Fibroblast of lung (primary cell): ENCODE results near the gene NINJ2. TPM values are rescaled to one million over a fixed set of nuclear protein-coding genes. Genes with fewer than 3 reads are reported as not detected.

Experiments
- DNase-seq, 2 donors: peaks; one replicate each; pipeline versions ENCODE4 v3.0.0 to v3.0.0-alpha.2; 2010; ENCODE audit warnings: low read depth in 2 of 2
- H2AFZ ChIP-seq: 2 replicates; pipeline ENCODE4 v1.5.1; 2012; ENCODE audit warnings: low read length, control low read depth, inconsistent platforms
- H3K27ac ChIP-seq: 2 replicates; pipeline ENCODE4 v1.5.1; 2011; ENCODE audit warnings: low read length, control low read depth; ENCODE audit not compliant: insufficient read depth
- H3K27me3 ChIP-seq: 2 replicates; pipeline ENCODE4 v1.5.1; 2011; ENCODE audit warnings: mild to moderate bottlenecking, low read length; ENCODE audit not compliant: control insufficient read depth, insufficient read depth
- H3K36me3 ChIP-seq: 2 replicates; pipeline ENCODE4 v1.5.1; 2011; ENCODE audit warnings: low read length; ENCODE audit not compliant: control insufficient read depth, insufficient read depth
- H3K4me1 ChIP-seq: 2 replicates; pipeline ENCODE4 v1.5.1; 2011; ENCODE audit warnings: low read length; ENCODE audit not compliant: control insufficient read depth, insufficient read depth; ENCODE audit errors: extremely low read depth
- H3K4me2 ChIP-seq: 2 replicates; pipeline ENCODE4 v1.5.1; 2011; ENCODE audit warnings: low read length, control low read depth; ENCODE audit not compliant: insufficient read depth; ENCODE audit errors: extremely low read depth
- H3K4me3 ChIP-seq, 4 experiments: fragments of 200-600 bp in 1 of 4; sonication (generic) in 1 of 4; replicated peaks in 1 of 4; 2 replicates each; pipeline ENCODE4 v1.5.1; 2011 to 2016; ENCODE audit warnings: low read length in 4 of 4, low read depth in 3 of 4, mild to moderate bottlenecking in 3 of 4, control low read depth in 2 of 4, inconsistent platforms in 1 of 4, mixed read lengths in 1 of 4; ENCODE audit not compliant: insufficient read depth in 1 of 4; ENCODE audit errors: control extremely low read depth in 1 of 4
- H3K79me2 ChIP-seq: 2 replicates; pipeline ENCODE4 v1.5.1; 2012; ENCODE audit warnings: mild to moderate bottlenecking, low read length, inconsistent platforms; ENCODE audit not compliant: control insufficient read depth, insufficient read depth
- H3K9ac ChIP-seq: 2 replicates; pipeline ENCODE4 v1.5.1; 2011; ENCODE audit warnings: mild to moderate bottlenecking, low read length, control low read depth; ENCODE audit not compliant: insufficient read depth
- H3K9me3 ChIP-seq: 2 replicates; pipeline ENCODE4 v1.5.1; 2012; ENCODE audit warnings: low read depth, low read length; ENCODE audit not compliant: control insufficient read depth, insufficient read depth
- H4K20me1 ChIP-seq: 2 replicates; pipeline ENCODE4 v1.5.1; 2011; ENCODE audit warnings: low read length; ENCODE audit not compliant: control insufficient read depth, insufficient read depth; ENCODE audit errors: extremely low read depth
- CTCF ChIP-seq, 2 donors: IDR thresholded peaks in 1 of 2; conservative IDR thresholded peaks in 1 of 2; 1 replicate in 1 of 2; 2 replicates in 1 of 2; pipeline ENCODE4 v1.5.1; 2011 to 2012; ENCODE audit warnings: low read length in 2 of 2, control low read depth in 1 of 2, inconsistent platforms in 1 of 2, low read depth in 1 of 2, mild to moderate bottlenecking in 1 of 2
- EZH2 ChIP-seq: IDR thresholded peaks from 2 replicates; pipeline ENCODE4 v1.5.1; 2012; ENCODE audit warnings: low read length, control low read depth, mild to moderate bottlenecking; ENCODE audit errors: missing control alignments
- polyA plus RNA-seq, 2 donors: library from polyadenylated mRNA; depleted of rRNA in 1 of 2; stranded (reverse) in 1 of 2; unstranded in 1 of 2; fragments of >200 nt; gene quantifications; 2 replicates each; pipeline ENCODE4 v1.2.1, GENCODE V29; 2011 to 2012; ENCODE audit warnings: missing spikeins in 1 of 2
- total RNA-seq: library from RNA; depleted of rRNA; stranded (reverse); fragments of >200 nt; gene quantifications from 2 replicates; pipeline ENCODE4 v1.2.1, GENCODE V29; 2014

NINJ2 gene
- total and polyA plus RNA-seq, 2 donors (not counting 1 experiment from before 2014, with no cell fraction given): 0.35 to 0.66 TPM

GRCh38 chr12:574475-575128 lies 88.6 kb downstream of the NINJ2 start:
- H3K4me1 ChIP-seq: peaks cover 14% of the 10 kb centered on the region
- H4K20me1 ChIP-seq: no peaks in the 10 kb centered on the region
- no peak overlapping the region for H3K9ac ChIP-seq
- H3K9me3 ChIP-seq: no peaks in the 10 kb centered on the region
- TF ChIP-seq EZH2: no peak
- TF ChIP-seq CTCF (conservative IDR thresholded peaks at IDR 0.05 in 1 of 2, IDR thresholded peaks at IDR 0.05 in 1 of 2; ENCODE audit: low read depth in 1 of 2, low read length in 2 of 2): no peak
- no peaks in the 10 kb centered on the region for H3K27me3 ChIP-seq
- H3K4me3 ChIP-seq: no peak overlapping the region
- no peak overlapping the region for H3K27ac ChIP-seq
- H3K36me3 ChIP-seq: no peaks in the 10 kb centered on the region
- H3K79me2 ChIP-seq: no peaks in the 10 kb centered on the region
- peak in 1 of 2 donors; percentile 72 for DNase-seq
- no peak overlapping the region for H2AFZ ChIP-seq
- H3K4me2 ChIP-seq: no peak overlapping the region

GRCh38 chr12:573232-573631 lies 90.0 kb downstream of the NINJ2 start:
- no peaks in the 10 kb centered on the region for H3K9me3 ChIP-seq
- H3K36me3 ChIP-seq: no peaks in the 10 kb centered on the region
- H3K27me3 ChIP-seq: no peaks in the 10 kb centered on the region
- no peak overlapping the region for H3K4me2 ChIP-seq
- TF ChIP-seq EZH2 (no peak), CTCF (conservative IDR thresholded peaks at IDR 0.05 in 1 of 2, IDR thresholded peaks at IDR 0.05 in 1 of 2; ENCODE audit: low read depth in 1 of 2, low read length in 2 of 2) (no peak)
- H3K9ac ChIP-seq: no peak overlapping the region
- no peaks in the 10 kb centered on the region for H4K20me1 ChIP-seq
- H3K4me1 ChIP-seq: peaks cover 18% of the 10 kb centered on the region
- no peak overlapping the region for H2AFZ ChIP-seq
- no peak overlapping the region for H3K27ac ChIP-seq
- H3K79me2 ChIP-seq: no peaks in the 10 kb centered on the region
- DNase-seq: no peak
- H3K4me3 ChIP-seq: no peak overlapping the region

- Histone ChIP-seq H3K4me1 (peaks cover 18% of the 10 kb centered on the region), H2AFZ (no peak overlapping the region), H3K36me3 (no peaks in the 10 kb centered on the region)
These were observed 90.7 kb downstream of the NINJ2 start for GRCh38 chr12:572532-572899.

More at GRCh38 chr12:572532-572899, 90.7 kb downstream of the NINJ2 start:
- TF ChIP-seq CTCF (conservative IDR thresholded peaks at IDR 0.05 in 1 of 2, IDR thresholded peaks at IDR 0.05 in 1 of 2; ENCODE audit: low read depth in 1 of 2, low read length in 2 of 2) (no peak), EZH2 (no peak)
- H3K9ac ChIP-seq: no peak overlapping the region
- H3K4me3 ChIP-seq: no peak overlapping the region
- peak; percentile 6 to 39 for DNase-seq
- H3K4me2 ChIP-seq: no peak overlapping the region
- no peaks in the 10 kb centered on the region for H4K20me1 ChIP-seq
- H3K27ac ChIP-seq: no peak overlapping the region
- no peaks in the 10 kb centered on the region for H3K27me3 ChIP-seq
- no peaks in the 10 kb centered on the region for H3K79me2 ChIP-seq
- H3K9me3 ChIP-seq: no peaks in the 10 kb centered on the region
